GM18502 (cell line): ENCODE data around the gene RBM47.
"Not testable (repeated sequence)": the region's sequence is repeated elsewhere in the genome, so short reads cannot be mapped to it uniquely, and the experiment has no call there.

Experiments
- ATAC-seq: cut with Tn5 transposase; IDR thresholded peaks from one replicate; pipeline ENCODE4 v1.9.1; 2021; ENCODE audit warnings: mild to moderate bottlenecking; ENCODE audit not compliant: unreplicated experiment, poor library complexity

Gene RBM47

GRCh38 chr4:40629401-40630334 is at the start of gene RBM47:
RBM47 (minus strand) TSS chr4:40629864; CDS start chr4:40438893, 190,971 bp downstream.
- peak; percentile 42 for ATAC-seq

GRCh38 chr4:40678421-40678820 is 48.8 kb upstream of the RBM47 start:
- no peak for ATAC-seq

GRCh38 chr4:40675166-40675565 is 45.5 kb upstream of the RBM47 start:
- ATAC-seq, result no peak

GRCh38 chr4:40672528-40673522 is 43.2 kb upstream of the RBM47 start:
- ATAC-seq, result peak; percentile 87

- no peak for ATAC-seq
Observed at GRCh38 chr4:40669504-40669903, 39.8 kb upstream of the RBM47 start.

- ATAC-seq, result no peak
Observed at GRCh38 chr4:40665842-40666241, 36.2 kb upstream of the RBM47 start.

- peak; percentile 78 for ATAC-seq
Observed at GRCh38 chr4:40662962-40663604, 33.4 kb upstream of the RBM47 start.

- no peak for ATAC-seq
Observed at GRCh38 chr4:40661803-40662202, 32.1 kb upstream of the RBM47 start.

- ATAC-seq, result peak; percentile 95
Observed at GRCh38 chr4:40656201-40656863, 26.7 kb upstream of the RBM47 start.

GRCh38 chr4:40651280-40651679 is 21.6 kb upstream of the RBM47 start:
- no peak for ATAC-seq

GRCh38 chr4:40649321-40649720 is 19.7 kb upstream of the RBM47 start:
- ATAC-seq, result no peak

- no peak for ATAC-seq
Observed at GRCh38 chr4:40648742-40649281, 19.1 kb upstream of the RBM47 start.

GRCh38 chr4:40648131-40648530 is 18.5 kb upstream of the RBM47 start:
- no peak for ATAC-seq

- ATAC-seq, result no peak
Observed at GRCh38 chr4:40645586-40645985, 15.9 kb upstream of the RBM47 start.

GRCh38 chr4:40632080-40632479 is 2.4 kb upstream of the RBM47 start:
- no peak for ATAC-seq

GRCh38 chr4:40630335-40631021 is 814 bp upstream of the RBM47 start:
- ATAC-seq, result peak; percentile 50

GRCh38 chr4:40628888-40629287 is 776 bp downstream of the RBM47 start:
- no peak for ATAC-seq

- ATAC-seq, result not testable (repeated sequence)
Observed at GRCh38 chr4:40628407-40628806, 1.3 kb downstream of the RBM47 start.

- ATAC-seq, result no peak
Observed at GRCh38 chr4:40627540-40627939, 2.1 kb downstream of the RBM47 start.
